Neural crest cell (in vitro differentiated cells): ENCODE results near the gene TRMT61B. TPM values are rescaled to one million over a fixed set of nuclear protein-coding genes. Genes with fewer than 3 reads are reported as not detected.
A peak's percentile ranks its signal among the peaks of the same experiment; 100 is the strongest.

Source experiments
- DNase-seq: peaks from one replicate; pipeline ENCODE4 v3.0.0; 2021; ENCODE audit warnings: low read depth, mixed read lengths, low spot score
- H3K27ac Mint-ChIP-seq: one replicate; pipeline ENCODE4 v1.8.0; 2021; ENCODE audit warnings: mild to moderate bottlenecking, mixed read lengths; ENCODE audit not compliant: unreplicated experiment
- H3K27me3 Mint-ChIP-seq: 2 replicates; pipeline ENCODE4 v1.8.0; 2021; ENCODE audit warnings: low read depth, mild to moderate bottlenecking, mixed read lengths
- H3K36me3 Mint-ChIP-seq: 2 replicates; pipeline ENCODE4 v1.8.0; 2021; ENCODE audit warnings: low read depth, mild to moderate bottlenecking, mixed read lengths
- H3K4me1 Mint-ChIP-seq: 2 replicates; pipeline ENCODE4 v1.8.0; 2021; ENCODE audit warnings: mixed read lengths
- H3K4me3 Mint-ChIP-seq: one replicate; pipeline ENCODE4 v1.8.0; 2021; ENCODE audit warnings: mild to moderate bottlenecking, mixed read lengths
- H3K9me3 Mint-ChIP-seq: 2 replicates; pipeline ENCODE4 v1.8.0; 2021; ENCODE audit warnings: mixed read lengths
- CTCF ChIP-seq: fragments of 200-600 bp; sonication (generic); conservative IDR thresholded peaks from 2 replicates; pipeline ENCODE4 v1.5.0; 2021; ENCODE audit warnings: antibody characterized with exemption, mild to moderate bottlenecking
- long read RNA-seq: library from polyadenylated mRNA; unstranded; transcript quantifications from one replicate; pipeline ENCODE4 v2.0.0, GENCODE V29; 2020
- total RNA-seq: library from RNA; stranded (reverse); gene quantifications from 2 replicates; pipeline ENCODE4 v1.2.1, GENCODE V29; 2021

The TRMT61B gene
- 21.8 and 22.6 TPM in 2 replicates for total RNA-seq
- long read RNA-seq, transcript TRMT61B-201 (7 exons, 1,836 nt): major isoform, 55 of 106 reads
- long read RNA-seq, partial matches to known transcripts: 9 of 106 reads
- long read RNA-seq, other reads (novel, unspliced or antisense): 42 of 106 reads

- H3K36me3 Mint-ChIP-seq: no peaks in the 10 kb centered on the region
- peak within 1 kb of the TSS; percentile 97 for H3K27ac Mint-ChIP-seq
- H3K9me3 Mint-ChIP-seq: no peaks in the 10 kb centered on the region
- DNase-seq: peak; percentile 93
- peak within 1 kb of the TSS; percentile 98 for H3K4me3 Mint-ChIP-seq
- peaks cover 30% of the 10 kb centered on the region for H3K4me1 Mint-ChIP-seq
- TF ChIP-seq CTCF: no peak
- peaks cover 38% of the 10 kb centered on the region for H3K27me3 Mint-ChIP-seq
Observed at GRCh38 chr2:28870146-28870891, at the start of gene TRMT61B. Gene TRMT61B, minus strand, starts transcription at chr2:28870309. Its CDS starts 32 bp downstream, at chr2:28870277.

DNA sequence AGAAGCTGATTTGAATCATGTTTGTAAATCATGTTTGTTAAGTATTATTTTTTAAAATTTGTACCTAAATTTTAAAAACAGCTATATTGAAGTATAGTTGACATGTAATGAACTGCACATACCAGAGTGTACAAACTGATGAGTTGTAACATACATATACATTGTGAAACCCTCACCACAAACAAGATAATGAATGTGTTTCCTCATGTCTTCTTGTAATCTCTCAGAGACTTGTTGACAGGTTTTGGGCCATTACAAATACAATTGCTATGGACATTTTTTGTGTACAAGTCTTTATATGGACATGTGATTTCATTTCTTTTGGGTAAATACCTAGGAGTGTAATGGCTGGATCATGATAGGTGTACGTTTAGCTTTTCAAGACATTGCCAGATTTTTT lies 45.8 kb upstream of the TRMT61B start:
- peaks cover 14% of the 10 kb centered on the region for H3K36me3 Mint-ChIP-seq
- no peak for TF ChIP-seq CTCF
- no peak overlapping the region for H3K27ac Mint-ChIP-seq
- H3K9me3 Mint-ChIP-seq: no peaks in the 10 kb centered on the region
- no peak overlapping the region for H3K4me3 Mint-ChIP-seq
- H3K27me3 Mint-ChIP-seq: no peaks in the 10 kb centered on the region
- DNase-seq: no peak
- H3K4me1 Mint-ChIP-seq: no peaks in the 10 kb centered on the region

DNA sequence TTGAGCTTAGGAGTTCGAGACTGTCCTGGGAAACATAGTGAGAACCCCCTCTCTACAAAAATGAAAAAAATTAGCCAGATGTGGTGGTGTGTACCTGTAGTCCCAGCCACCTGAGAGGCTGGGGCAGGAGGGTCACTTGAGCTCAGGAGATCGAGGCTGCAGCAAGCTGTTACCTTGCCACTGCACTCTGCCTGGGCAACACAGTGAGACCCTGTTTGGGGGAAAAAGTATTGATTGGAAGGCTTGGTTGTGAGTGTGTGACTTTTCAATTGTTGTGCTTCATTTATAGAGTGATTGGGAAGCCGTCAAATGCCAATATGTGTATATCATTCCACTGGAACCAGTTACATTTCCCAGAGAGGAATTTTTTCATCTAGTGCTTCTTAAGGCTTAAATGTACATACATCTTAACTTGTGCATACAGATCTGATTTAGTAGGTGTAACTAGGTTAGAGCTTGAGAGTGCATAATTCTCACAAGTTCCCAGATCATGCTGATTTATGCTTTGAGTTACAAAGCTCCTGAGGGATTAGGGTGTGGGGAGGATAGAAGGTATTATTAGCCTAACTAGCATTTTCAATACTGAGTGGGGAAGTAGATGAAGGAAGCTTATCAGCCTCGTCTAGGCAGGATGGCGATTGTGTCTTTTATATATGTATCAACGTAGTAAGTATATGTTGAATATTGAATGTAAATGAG lies 39.7 kb upstream of the TRMT61B start:
- H3K27me3 Mint-ChIP-seq: no peaks in the 10 kb centered on the region
- no peak overlapping the region for H3K4me3 Mint-ChIP-seq

DNA sequence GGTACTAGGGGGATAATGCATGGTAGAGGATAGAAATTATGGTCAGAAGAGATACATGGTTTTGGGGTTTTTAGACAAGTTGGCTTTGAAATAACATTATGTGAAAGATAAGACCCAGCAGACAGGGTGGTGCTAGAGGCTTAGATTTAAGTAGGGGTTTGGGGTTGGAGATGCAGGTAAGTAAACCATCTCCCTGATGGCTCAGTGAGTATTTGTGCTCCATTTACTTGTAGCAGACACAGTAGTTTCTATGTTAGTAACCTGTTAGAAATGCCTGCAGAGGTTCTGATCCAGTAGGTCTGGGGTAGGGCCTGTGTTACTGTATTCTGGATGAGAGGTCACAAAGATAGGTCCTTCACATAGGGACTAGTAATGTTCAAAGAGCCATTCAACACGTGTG lies 38.1 kb upstream of the TRMT61B start:
- H3K27ac Mint-ChIP-seq: no peak overlapping the region
- H3K27me3 Mint-ChIP-seq: no peaks in the 10 kb centered on the region
- peaks cover 23% of the 10 kb centered on the region for H3K36me3 Mint-ChIP-seq
- H3K4me3 Mint-ChIP-seq: no peak overlapping the region
- no peak for TF ChIP-seq CTCF
- no peaks in the 10 kb centered on the region for H3K9me3 Mint-ChIP-seq
- H3K4me1 Mint-ChIP-seq: no peaks in the 10 kb centered on the region
- no peak for DNase-seq

More for the DNA sequence above, 39.7 kb upstream of the TRMT61B start:
- H3K9me3 Mint-ChIP-seq: no peaks in the 10 kb centered on the region
- TF ChIP-seq CTCF: no peak
- no peak overlapping the region for H3K27ac Mint-ChIP-seq
- no peaks in the 10 kb centered on the region for H3K4me1 Mint-ChIP-seq
- DNase-seq: no peak
- H3K36me3 Mint-ChIP-seq: peaks cover 23% of the 10 kb centered on the region

DNA sequence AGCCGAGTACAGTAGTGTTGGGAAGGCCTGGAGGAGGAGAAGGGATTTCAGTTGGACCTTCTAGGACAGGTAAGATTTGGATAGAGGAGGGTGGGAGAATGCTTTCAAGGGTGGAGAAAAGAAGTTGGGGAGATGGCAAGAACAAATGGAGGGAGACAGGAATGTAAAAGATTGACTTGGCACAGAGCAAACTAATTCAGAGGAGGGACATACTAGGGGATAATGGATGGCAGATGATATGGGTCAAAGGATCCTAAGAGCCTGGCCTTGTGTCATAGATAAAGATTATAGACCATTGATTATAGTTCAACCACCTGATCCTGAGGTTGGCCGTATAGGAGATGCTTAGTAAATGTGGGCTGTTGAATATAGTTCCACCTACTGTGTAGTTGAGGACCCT lies 36.7 kb upstream of the TRMT61B start:
- no peak overlapping the region for H3K27ac Mint-ChIP-seq

More for the DNA sequence above, 36.7 kb upstream of the TRMT61B start:
- Mint-ChIP-seq H3K9me3 (no peaks in the 10 kb centered on the region), H3K4me1 (no peaks in the 10 kb centered on the region), H3K36me3 (peaks cover 24% of the 10 kb centered on the region), H3K27me3 (no peaks in the 10 kb centered on the region), H3K4me3 (no peak overlapping the region)
- no peak for TF ChIP-seq CTCF
- no peak for DNase-seq
